Measurements from ENCODE around the gene DHRS4L2. TPM values are rescaled to one million over a fixed set of nuclear protein-coding genes. Genes with fewer than 3 reads are reported as not detected.
"Not testable (repeated sequence)": the region's sequence is repeated elsewhere in the genome, so short reads cannot be mapped to it uniquely, and the experiment has no call there.

Gene DHRS4L2
- total RNA-seq, 2 donors from 2014 or later: 10.6 to 17.6 TPM

DNA sequence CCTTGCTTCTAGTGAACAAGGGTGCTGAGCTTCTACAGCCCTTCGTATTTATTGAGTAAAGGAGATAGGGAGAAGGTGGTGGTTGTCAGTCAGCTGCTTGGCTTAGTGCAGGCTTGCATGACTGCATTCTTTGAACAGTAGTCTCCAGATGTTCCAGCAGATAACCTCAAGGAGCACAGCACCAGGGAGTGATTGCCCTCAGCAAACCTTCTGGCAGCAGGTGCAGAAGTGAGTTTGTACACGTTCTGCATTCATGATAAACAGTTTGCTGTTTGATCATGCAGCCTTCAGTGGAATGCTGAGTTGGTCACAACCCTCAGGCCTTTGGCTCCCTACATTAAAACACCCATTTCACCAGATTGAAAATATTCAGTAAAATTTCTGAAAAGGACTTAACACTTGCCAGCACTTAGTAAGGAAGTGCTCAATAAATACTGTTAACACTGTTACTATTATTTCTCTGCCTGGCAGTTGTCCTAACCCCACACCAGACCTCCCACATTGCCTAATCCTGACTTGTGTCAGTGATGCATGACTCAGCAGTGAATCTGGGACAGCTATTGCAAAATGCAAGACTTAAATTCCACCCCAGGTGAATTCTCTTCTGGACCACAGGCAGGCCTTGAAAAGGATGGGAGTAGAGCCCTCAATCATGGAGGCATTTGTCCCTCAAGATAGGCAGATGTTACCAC lies 44.1 kb downstream of the DHRS4L2 start:
- no peak overlapping the region for H3K4me3 ChIP-seq
- H3K27me3 ChIP-seq: no peaks in the 10 kb centered on the region
- peaks cover 0 to 11% of the 10 kb centered on the region in 2 donors for H3K9me3 ChIP-seq
- no peaks in the 10 kb centered on the region for H3K36me3 ChIP-seq
- no peak overlapping the region for H3K27ac ChIP-seq
- peaks cover 0 to 4% of the 10 kb centered on the region in 2 donors for H3K4me1 ChIP-seq
- peak; percentile 71 for DNase-seq (ENCODE audit: low spot score)
- TF ChIP-seq, protein P1, sequence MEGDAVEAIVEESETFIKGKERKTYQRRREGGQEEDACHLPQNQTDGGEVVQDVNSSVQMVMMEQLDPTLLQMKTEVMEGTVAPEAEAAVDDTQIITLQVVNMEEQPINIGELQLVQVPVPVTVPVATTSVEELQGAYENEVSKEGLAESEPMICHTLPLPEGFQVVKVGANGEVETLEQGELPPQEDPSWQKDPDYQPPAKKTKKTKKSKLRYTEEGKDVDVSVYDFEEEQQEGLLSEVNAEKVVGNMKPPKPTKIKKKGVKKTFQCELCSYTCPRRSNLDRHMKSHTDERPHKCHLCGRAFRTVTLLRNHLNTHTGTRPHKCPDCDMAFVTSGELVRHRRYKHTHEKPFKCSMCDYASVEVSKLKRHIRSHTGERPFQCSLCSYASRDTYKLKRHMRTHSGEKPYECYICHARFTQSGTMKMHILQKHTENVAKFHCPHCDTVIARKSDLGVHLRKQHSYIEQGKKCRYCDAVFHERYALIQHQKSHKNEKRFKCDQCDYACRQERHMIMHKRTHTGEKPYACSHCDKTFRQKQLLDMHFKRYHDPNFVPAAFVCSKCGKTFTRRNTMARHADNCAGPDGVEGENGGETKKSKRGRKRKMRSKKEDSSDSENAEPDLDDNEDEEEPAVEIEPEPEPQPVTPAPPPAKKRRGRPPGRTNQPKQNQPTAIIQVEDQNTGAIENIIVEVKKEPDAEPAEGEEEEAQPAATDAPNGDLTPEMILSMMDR (IDR thresholded peaks at IDR 0.05): no peak

DNA sequence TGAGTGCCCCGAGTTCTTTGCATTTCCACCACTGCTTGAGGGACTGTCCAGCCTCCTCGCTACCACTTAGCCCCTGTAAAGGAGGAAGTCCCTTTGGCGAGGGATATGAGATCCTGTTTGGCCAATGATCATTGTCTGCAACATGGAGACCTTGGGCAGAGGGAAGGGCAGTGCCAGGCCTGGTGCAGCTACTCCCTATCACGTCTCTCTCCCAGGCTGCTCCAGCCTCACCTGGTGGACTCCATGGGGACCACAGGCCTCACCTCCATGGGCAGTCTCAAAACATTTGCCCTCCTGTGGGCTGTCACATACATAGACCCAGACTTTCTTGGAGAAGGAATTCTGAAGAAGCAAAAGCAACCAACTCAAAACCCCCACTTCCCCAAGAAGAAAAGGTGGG lies 47.0 kb downstream of the DHRS4L2 start:
- not testable (repeated sequence) for H3K4me1 ChIP-seq; H3K27me3 ChIP-seq; DNase-seq (ENCODE audit: low spot score); H3K36me3 ChIP-seq
- H3K9me3 ChIP-seq: peaks cover 0 to 11% of the 10 kb centered on the region in 2 donors
- peak overlapping the region; percentile 79 to 85 for H3K27ac ChIP-seq
- H3K4me3 ChIP-seq: peak overlapping the region; percentile 53 to 55

GRCh38 chr14:24036169-24036962 lies 47.6 kb downstream of the DHRS4L2 start:
- Histone ChIP-seq H3K27me3 (no peaks in the 10 kb centered on the region), H3K27ac (peak overlapping the region; percentile 79 to 85), H3K4me1 (peaks cover 0 to 4% of the 10 kb centered on the region in 2 donors), H3K9me3 (peaks cover 0 to 11% of the 10 kb centered on the region in 2 donors), H3K36me3 (no peaks in the 10 kb centered on the region), H3K4me3 (peak overlapping the region; percentile 53 to 55)
- TF ChIP-seq, protein P1 (IDR thresholded peaks at IDR 0.05): peak in 1 of 2 donors; percentile 85
- DNase-seq (ENCODE audit: low spot score): peak; percentile 81

DNA sequence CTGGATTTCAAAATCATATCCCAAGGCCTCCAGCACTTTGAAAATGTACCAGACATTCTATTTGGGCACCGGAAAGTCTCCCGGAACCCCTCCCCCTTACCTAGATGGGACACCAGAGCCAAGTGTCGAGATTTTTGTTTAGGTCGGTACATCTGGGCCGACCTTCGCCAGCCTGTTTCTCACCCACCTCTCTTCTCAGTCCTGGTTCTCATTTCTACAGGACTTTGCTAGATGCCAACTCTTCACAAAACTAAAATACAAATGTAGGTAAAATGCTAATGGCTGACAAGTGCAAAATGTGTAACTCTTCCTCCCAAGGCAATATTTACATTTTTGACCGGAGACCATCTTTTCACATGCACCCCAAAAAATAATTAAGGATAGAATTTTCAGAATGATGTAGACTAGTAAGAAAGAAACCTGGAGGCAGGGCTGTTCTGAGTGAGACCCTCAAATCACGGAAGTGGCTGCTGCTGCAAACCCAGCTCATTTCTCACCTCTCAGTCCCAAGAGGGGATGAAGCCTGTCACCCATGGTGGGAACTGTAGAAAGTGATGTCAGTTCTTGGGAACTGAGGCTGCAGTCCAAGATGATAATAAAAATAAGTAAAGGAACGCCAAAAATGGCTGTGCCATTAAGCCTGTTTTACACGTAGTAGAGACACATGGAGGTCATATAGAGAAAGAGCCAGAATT lies 48.4 kb downstream of the DHRS4L2 start:
- TF ChIP-seq, protein P1 (IDR thresholded peaks at IDR 0.05): peak; percentile 1 to 71

GRCh38 chr14:24037658-24038037 lies 48.9 kb downstream of the DHRS4L2 start:
- no peaks in the 10 kb centered on the region for H3K36me3 ChIP-seq
- no peaks in the 10 kb centered on the region for H3K27me3 ChIP-seq
- H3K27ac ChIP-seq: no peak overlapping the region
- H3K4me1 ChIP-seq: peaks cover 0 to 4% of the 10 kb centered on the region in 2 donors
- no peak overlapping the region for H3K4me3 ChIP-seq
- TF ChIP-seq, protein P1 (IDR thresholded peaks at IDR 0.05): no peak
- no peak for DNase-seq (ENCODE audit: low spot score)
- peaks cover 0 to 3% of the 10 kb centered on the region in 2 donors for H3K9me3 ChIP-seq

More for the DNA sequence above, 48.4 kb downstream of the DHRS4L2 start:
- peak overlapping the region; percentile 79 to 85 for H3K27ac ChIP-seq
- peak overlapping the region; percentile 53 to 55 for H3K4me3 ChIP-seq
- H3K36me3 ChIP-seq; H3K9me3 ChIP-seq; H3K27me3 ChIP-seq; DNase-seq (ENCODE audit: low spot score); H3K4me1 ChIP-seq: not testable (repeated sequence)

DNA sequence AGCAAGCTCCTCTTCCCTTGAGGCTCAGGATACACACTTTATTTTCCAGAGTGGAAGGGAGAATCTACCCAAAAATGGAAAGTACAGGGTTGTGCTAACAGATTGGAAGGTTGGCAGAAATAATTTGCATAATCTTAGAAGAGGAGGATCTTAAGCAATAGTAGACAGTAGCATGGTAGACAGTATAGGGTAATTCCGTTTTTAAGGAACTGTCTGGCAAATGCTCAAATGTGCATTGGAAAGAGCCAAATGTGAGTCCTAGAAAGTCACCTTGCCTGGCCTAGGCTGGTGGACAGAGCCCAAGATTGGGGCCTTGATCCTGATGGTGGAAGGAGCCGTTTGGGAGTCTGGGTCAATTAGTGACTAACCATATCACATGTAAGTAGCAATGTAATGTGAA lies 50.0 kb downstream of the DHRS4L2 start:
- no peaks in the 10 kb centered on the region for H3K27me3 ChIP-seq
- DNase-seq (ENCODE audit: low spot score): no peak
- no peaks in the 10 kb centered on the region for H3K9me3 ChIP-seq
- H3K27ac ChIP-seq: no peak overlapping the region
- no peak overlapping the region for H3K4me3 ChIP-seq
- TF ChIP-seq, protein P1 (IDR thresholded peaks at IDR 0.05): no peak
- H3K4me1 ChIP-seq: peaks cover 0 to 4% of the 10 kb centered on the region in 2 donors
- H3K36me3 ChIP-seq: no peaks in the 10 kb centered on the region
